Neural cell (in vitro differentiated cells): ENCODE data around the gene AMIGO2.

Experiments used
- CTCF ChIP-seq: fragments of 450-650 bp; IDR thresholded peaks from 2 replicates; pipeline ENCODE4 v1.5.1; 2014; ENCODE audit warnings: antibody characterized with exemption, mild to moderate bottlenecking, moderate library complexity; ENCODE audit not compliant: poor library complexity, severe bottlenecking
- EP300 ChIP-seq: fragments of 450-650 bp; conservative IDR thresholded peaks from 2 replicates; pipeline ENCODE4 v1.6.1; 2014; ENCODE audit warnings: antibody characterized with exemption, mild to moderate bottlenecking, moderate library complexity; ENCODE audit not compliant: poor library complexity, severe bottlenecking
- POLR2AphosphoS5 ChIP-seq: IDR thresholded peaks from 2 replicates; pipeline ENCODE4 v1.6.1; 2012
- RAD21 ChIP-seq: fragments of 450-650 bp; conservative IDR thresholded peaks from 2 replicates; pipeline ENCODE4 v1.6.1; 2014; ENCODE audit warnings: antibody characterized with exemption, mild to moderate bottlenecking, moderate library complexity
- REST ChIP-seq: IDR thresholded peaks from 2 replicates; pipeline ENCODE4 v1.6.1; 2012; ENCODE audit warnings: borderline replicate concordance
- TAF1 ChIP-seq: IDR thresholded peaks from 2 replicates; pipeline ENCODE4 v1.6.1; 2012; ENCODE audit warnings: low read depth

- no peak for TF ChIP-seq CTCF
- no peak for TF ChIP-seq TAF1
- no peak for TF ChIP-seq POLR2AphosphoS5
- no peak for TF ChIP-seq EP300
- no peak for TF ChIP-seq RAD21
- TF ChIP-seq REST: no peak
Measured at GRCh38 chr12:47112679-47113078, 32.9 kb upstream of the AMIGO2 start.
